IMR-90 (cell line): ENCODE results near the gene OSBPL6. TPM values are rescaled to one million over a fixed set of nuclear protein-coding genes. Genes with fewer than 3 reads are reported as not detected.

Source experiments
- ATAC-seq: fragments of 200-7000 bp; cut with Tn5 transposase; 2 replicates; pipeline ENCODE4 v1.9.1; 2020; ENCODE audit warnings: low read depth, mild to moderate bottlenecking, moderate library complexity
- BruUV-seq: library from RNA; stranded (reverse); fragments of 400-500 nt; replicated peaks from 2 replicates; lab custom pipeline; 2021; lab: Mats Ljungman, UMichigan
- CTCF ChIA-PET: fragments of 300-600 bp; formaldehyde crosslinking; extraction: SDS; loops from one replicate; lab custom pipeline; 2021; ENCODE audit warnings: antibody characterized with exemption; lab: Yijun Ruan, JAX
- POLR2A ChIA-PET: fragments of 300-600 bp; sonication (Branson Sonifier 250); formaldehyde crosslinking; loops from one replicate; lab custom pipeline; 2022; ENCODE audit warnings: antibody characterized with exemption; ENCODE audit not compliant: unreplicated experiment; lab: Charles Lee
- DNase-seq: peaks from one replicate; pipeline ENCODE4 v3.0.0; 2013
- H2AFZ ChIP-seq: replicated peaks from 2 replicates; pipeline ENCODE3; 2013; ENCODE audit warnings: low read length, mild to moderate bottlenecking; ENCODE audit not compliant: poor library complexity
- H2AK5ac ChIP-seq: 2 replicates; pipeline ENCODE4 v1.6.1; 2013; ENCODE audit warnings: low read depth, low read length, inconsistent platforms
- H2AK9ac ChIP-seq: replicated peaks from 2 replicates; pipeline ENCODE3; 2013; ENCODE audit warnings: mild to moderate bottlenecking, low read depth, low read length, moderate library complexity; ENCODE audit not compliant: poor library complexity
- H2BK120ac ChIP-seq: 2 replicates; pipeline ENCODE4 v1.6.1; 2013; ENCODE audit warnings: low read depth, low read length, inconsistent platforms
- H2BK15ac ChIP-seq: 3 replicates; pipeline ENCODE4 v1.6.1; 2013; ENCODE audit warnings: low read depth, low read length, inconsistent platforms
- H2BK20ac ChIP-seq: 2 replicates; pipeline ENCODE4 v1.6.1; 2013; ENCODE audit warnings: low read depth, mild to moderate bottlenecking, inconsistent platforms, low read length, moderate library complexity
- H2BK5ac ChIP-seq: 2 replicates; pipeline ENCODE4 v1.6.1; 2013; ENCODE audit warnings: mild to moderate bottlenecking, low read depth, low read length, inconsistent platforms; ENCODE audit not compliant: poor library complexity, severe bottlenecking
- H3K14ac ChIP-seq: replicated peaks from 2 replicates; pipeline ENCODE4 v1.6.1; 2013; ENCODE audit warnings: low read depth, low read length, inconsistent platforms
- H3K18ac ChIP-seq: 2 replicates; pipeline ENCODE4 v1.6.1; 2013; ENCODE audit warnings: low read depth, low read length, control low read depth
- H3K23ac ChIP-seq: 2 replicates; pipeline ENCODE4 v1.6.1; 2013; ENCODE audit warnings: low read depth, low read length, inconsistent platforms
- H3K27ac ChIP-seq: 2 replicates; pipeline ENCODE4 v1.5.1; 2013; ENCODE audit warnings: mild to moderate bottlenecking, control low read depth, low read length; ENCODE audit not compliant: insufficient read depth
- H3K27me3 ChIP-seq: 2 replicates; pipeline ENCODE4 v1.6.1; 2013; ENCODE audit warnings: low read length; ENCODE audit not compliant: control insufficient read depth, insufficient read depth
- H3K36me3 ChIP-seq: 2 replicates; pipeline ENCODE4 v1.6.1; 2013; ENCODE audit warnings: low read length, mixed read lengths; ENCODE audit not compliant: control insufficient read depth, insufficient read depth
- H3K4ac ChIP-seq: 2 replicates; pipeline ENCODE4 v1.6.1; 2013; ENCODE audit warnings: low read depth, low read length, inconsistent platforms
- H3K4me1 ChIP-seq: 2 replicates; pipeline ENCODE4 v1.6.1; 2013; ENCODE audit warnings: low read length, mixed read lengths; ENCODE audit not compliant: control insufficient read depth, insufficient read depth
- H3K4me2 ChIP-seq: 2 replicates; pipeline ENCODE4 v1.6.1; 2013; ENCODE audit warnings: low read depth, mild to moderate bottlenecking, control low read depth, low read length, moderate library complexity
- H3K4me3 ChIP-seq: 2 replicates; pipeline ENCODE4 v1.5.1; 2013; ENCODE audit warnings: low read depth, mild to moderate bottlenecking, control low read depth, low read length, moderate library complexity; ENCODE audit not compliant: insufficient read depth
- H3K56ac ChIP-seq: 2 replicates; pipeline ENCODE4 v1.6.1; 2013; ENCODE audit warnings: low read length, inconsistent platforms; ENCODE audit not compliant: insufficient read depth; ENCODE audit errors: extremely low read depth
- H3K79me1 ChIP-seq, 2 experiments: 2 replicates each; pipeline ENCODE4 v1.6.1; 2013; ENCODE audit warnings: low read length in 2 of 2, inconsistent platforms in 1 of 2, low read depth in 1 of 2
- H3K9ac ChIP-seq: 2 replicates; pipeline ENCODE4 v1.6.1; 2013; ENCODE audit warnings: low read depth, low read length, control low read depth
- H3K9me1 ChIP-seq: 2 replicates; pipeline ENCODE4 v1.6.1; 2013; ENCODE audit warnings: low read length, inconsistent platforms; ENCODE audit not compliant: insufficient read depth
- H3K9me3 ChIP-seq: 2 replicates; pipeline ENCODE4 v1.6.1; 2013; ENCODE audit warnings: low read length; ENCODE audit not compliant: control insufficient read depth, insufficient read depth
- H4K20me1 ChIP-seq: 2 replicates; pipeline ENCODE4 v1.6.1; 2013; ENCODE audit warnings: low read length, inconsistent platforms; ENCODE audit not compliant: insufficient read depth
- H4K5ac ChIP-seq: 2 replicates; pipeline ENCODE4 v1.6.1; 2013; ENCODE audit warnings: mild to moderate bottlenecking, low read depth, low read length, control low read depth
- H4K8ac ChIP-seq, 2 experiments: 2 replicates each; pipeline ENCODE4 v1.6.1; 2013; ENCODE audit warnings: low read depth in 2 of 2, low read length in 2 of 2, control low read depth in 1 of 2, inconsistent platforms in 1 of 2
- H4K91ac ChIP-seq: 2 replicates; pipeline ENCODE4 v1.6.1; 2013; ENCODE audit warnings: low read depth, low read length, inconsistent platforms; ENCODE audit not compliant: insufficient read depth
- MAFK ChIP-seq: IDR thresholded peaks from 2 replicates; pipeline ENCODE4 v1.6.1; 2012; ENCODE audit warnings: low read depth, low read length, improper control_type of control experiment
- MAZ ChIP-seq: IDR thresholded peaks from 2 replicates; pipeline ENCODE4 v1.6.1; 2012; ENCODE audit warnings: low read depth, mild to moderate bottlenecking, low read length, improper control_type of control experiment, moderate library complexity, borderline replicate concordance
- MXI1 ChIP-seq: IDR thresholded peaks from 2 replicates; pipeline ENCODE4 v1.6.1; 2012; ENCODE audit warnings: low read depth, mild to moderate bottlenecking, low read length, moderate library complexity, borderline replicate concordance
- NFE2L2 ChIP-seq: fragments of 150-350 bp; IDR thresholded peaks from 2 replicates; pipeline ENCODE4 v1.6.1; 2016; ENCODE audit warnings: low read depth, mild to moderate bottlenecking, low read length
- POLR2A ChIP-seq: IDR thresholded peaks from 2 replicates; pipeline ENCODE4 v1.6.1; 2012; ENCODE audit warnings: mild to moderate bottlenecking, low read depth, low read length
- RCOR1 ChIP-seq: IDR thresholded peaks from 2 replicates; pipeline ENCODE4 v1.6.1; 2012; ENCODE audit warnings: mild to moderate bottlenecking, low read length, improper control_type of control experiment; ENCODE audit not compliant: insufficient replicate concordance
- RFX5 ChIP-seq: IDR thresholded peaks from 2 replicates; pipeline ENCODE4 v1.8.0; 2012; ENCODE audit warnings: low read depth, mild to moderate bottlenecking, low read length, moderate library complexity
- SMC3 ChIP-seq: fragments of 150-350 bp; IDR thresholded peaks from 2 replicates; pipeline ENCODE4 v1.6.1; 2016; ENCODE audit warnings: low read depth, mild to moderate bottlenecking, antibody characterized with exemption, low read length, moderate library complexity
- WGBS, 2 experiments: methylation state at CpG; one replicate each; pipeline versions ENCODE4 v1.1.5 to v1.1.7; 2013; ENCODE audit warnings: missing lambda C conversion rate in 2 of 2; ENCODE audit not compliant: insufficient read length in 1 of 2; ENCODE audit errors: extremely low coverage in 2 of 2; 5-methylcytosine and 5-hydroxymethylcytosine counted together
- dilution Hi-C: fragments of 300-500 bp; cut with HindIII; formaldehyde crosslinking; loops from one replicate; pipeline ENCODE4 v1.14.3; 2018; ENCODE audit warnings: low sequenced_read_pairs; ENCODE audit not compliant: unreplicated experiment
- in situ Hi-C: fragments of 300-500 bp; cut with MboI; formaldehyde crosslinking; loops from 3 replicates; pipeline ENCODE4 v1.14.3; 2019; ENCODE audit warnings: low sequenced_read_pairs, inconsistent platforms, mixed read lengths
- intact Hi-C: fragments of 100-400 bp; cut with micrococcal nuclease; formaldehyde crosslinking; loops from 2 replicates; pipeline ENCODE4 v1.10.0; 2022
- polyA plus RNA-seq, 3 experiments: library from polyadenylated mRNA; depleted of rRNA; stranded (reverse); fragments of >200 nt; gene quantifications; 2 replicates each; pipeline ENCODE4 v1.2.3, GENCODE V29; 2012; ENCODE audit warnings: low replicate concordance in 1 of 3
- total RNA-seq: library from RNA; depleted of rRNA; stranded (reverse); fragments of >200 nt; gene quantifications from 2 replicates; pipeline ENCODE4 v1.2.3, GENCODE V29; 2012
- TF ChIP-seq, protein P1 (sequence below): fragments of 150-350 bp; IDR thresholded peaks from 2 replicates; pipeline ENCODE4 v1.6.1; 2017; ENCODE audit warnings: mild to moderate bottlenecking, antibody characterized with exemption, low read length, low read depth

Gene OSBPL6
- total and polyA plus RNA-seq, 2 of the 4 experiments (the other 2 are of a cell fraction): 3.2 to 3.7 TPM

- H2AK5ac ChIP-seq: no peak overlapping the region
- no peak for TF ChIP-seq RFX5
- TF ChIP-seq MAZ: no peak
- no peak for TF ChIP-seq POLR2A
- no peak for TF ChIP-seq MAFK
- TF ChIP-seq MXI1: no peak
- TF ChIP-seq NFE2L2: no peak
- TF ChIP-seq SMC3: no peak
- TF ChIP-seq, protein P1, sequence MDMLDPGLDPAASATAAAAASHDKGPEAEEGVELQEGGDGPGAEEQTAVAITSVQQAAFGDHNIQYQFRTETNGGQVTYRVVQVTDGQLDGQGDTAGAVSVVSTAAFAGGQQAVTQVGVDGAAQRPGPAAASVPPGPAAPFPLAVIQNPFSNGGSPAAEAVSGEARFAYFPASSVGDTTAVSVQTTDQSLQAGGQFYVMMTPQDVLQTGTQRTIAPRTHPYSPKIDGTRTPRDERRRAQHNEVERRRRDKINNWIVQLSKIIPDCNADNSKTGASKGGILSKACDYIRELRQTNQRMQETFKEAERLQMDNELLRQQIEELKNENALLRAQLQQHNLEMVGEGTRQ: no peak
- no peak for TF ChIP-seq RCOR1
These were observed 201.0 kb downstream of the OSBPL6 start for GRCh38 chr2:178395295-178395694.

More at GRCh38 chr2:178395295-178395694, 201.0 kb downstream of the OSBPL6 start:
- Histone ChIP-seq H4K5ac (no peak overlapping the region), H3K14ac (no peak overlapping the region), H3K27me3 (no peaks in the 10 kb centered on the region), H3K27ac (no peak overlapping the region), H3K4me2 (no peak overlapping the region), H3K18ac (no peak overlapping the region), H2AK9ac (no peak overlapping the region), H3K9me3 (no peaks in the 10 kb centered on the region), H3K4me3 (no peak overlapping the region), H4K91ac (no peak overlapping the region), H2BK5ac (no peak overlapping the region), H4K8ac (no peak overlapping the region), H2AFZ (no peak overlapping the region), H3K4me1 (no peaks in the 10 kb centered on the region), H2BK15ac (no peak overlapping the region), H3K9ac (no peak overlapping the region), H3K23ac (no peak overlapping the region), H3K56ac (no peak overlapping the region), H2BK20ac (no peak overlapping the region), H3K79me1 (no peaks in the 10 kb centered on the region), H3K36me3 (no peaks in the 10 kb centered on the region), H3K4ac (no peak overlapping the region), H2BK120ac (no peak overlapping the region), H3K9me1 (no peaks in the 10 kb centered on the region), H4K20me1 (no peaks in the 10 kb centered on the region)
- dilution Hi-C loops (no loop called here), in situ Hi-C loops (no loop called here), intact Hi-C loops (no loop called here)
- DNase-seq (no peak), ATAC-seq (no peak)
- CTCF ChIA-PET: interaction anchor here (0.7 to 2.4 kb wide), 4 partner anchors 19 to 89 kb away, joined by 3 to 9 read pairs (median 6); no protein-coding TSS in a partner anchor
- POLR2A ChIA-PET: no interaction called here
- no CpG with 5 or more reads among the region's 2 CpGs for WGBS, 2 experiments
- no TSS peak for BruUV-seq
